Limb (tissue), 2 donors: Measurements from ENCODE around the gene DBP.
"Not testable (repeated sequence)": the region's sequence is repeated elsewhere in the genome, so short reads cannot be mapped to it uniquely, and the experiment has no call there.

ENCODE experiments used
- DNase-seq, 2 donors: peaks; one replicate each; pipeline ENCODE4 v3.0.0-alpha.2; 2016; ENCODE audit errors: extremely low spot score in 2 of 2

Gene DBP, protein sequence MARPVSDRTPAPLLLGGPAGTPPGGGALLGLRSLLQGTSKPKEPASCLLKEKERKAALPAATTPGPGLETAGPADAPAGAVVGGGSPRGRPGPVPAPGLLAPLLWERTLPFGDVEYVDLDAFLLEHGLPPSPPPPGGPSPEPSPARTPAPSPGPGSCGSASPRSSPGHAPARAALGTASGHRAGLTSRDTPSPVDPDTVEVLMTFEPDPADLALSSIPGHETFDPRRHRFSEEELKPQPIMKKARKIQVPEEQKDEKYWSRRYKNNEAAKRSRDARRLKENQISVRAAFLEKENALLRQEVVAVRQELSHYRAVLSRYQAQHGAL

DNA sequence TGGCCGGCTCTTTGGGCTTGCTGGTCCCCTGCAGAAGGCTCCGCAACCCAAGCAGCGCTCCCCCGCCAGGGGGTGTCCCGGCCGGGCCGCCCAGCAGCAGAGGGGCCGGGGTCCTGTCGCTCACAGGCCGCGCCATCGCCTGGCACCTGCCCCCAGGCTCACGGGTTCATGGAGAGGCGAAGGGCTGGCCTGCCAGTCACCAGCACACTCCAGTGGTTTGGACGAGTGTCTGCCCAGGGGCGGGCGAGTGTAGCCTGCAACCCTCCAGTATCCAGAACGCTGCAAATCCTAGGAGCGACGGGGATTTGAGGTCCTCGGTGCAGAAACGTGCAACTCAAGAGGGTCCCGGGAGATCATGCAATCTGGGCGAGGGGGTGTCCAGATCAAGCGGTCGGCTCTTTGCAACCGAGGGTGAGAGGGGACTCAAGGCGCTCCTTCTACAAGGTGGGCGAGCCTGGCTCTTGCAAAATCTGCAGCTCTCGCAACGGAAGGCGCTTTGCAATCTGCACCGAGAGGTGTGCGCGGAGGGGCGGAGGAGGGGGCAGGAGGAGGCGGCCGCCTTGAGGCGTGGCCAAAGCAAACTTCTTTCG is at the start of gene DBP:
TSS of gene DBP (minus strand) at position 521 of the 590 bp plus-strand sequence. CDS start at position 136, 385 bp downstream.
- no peak for DNase-seq

DNA sequence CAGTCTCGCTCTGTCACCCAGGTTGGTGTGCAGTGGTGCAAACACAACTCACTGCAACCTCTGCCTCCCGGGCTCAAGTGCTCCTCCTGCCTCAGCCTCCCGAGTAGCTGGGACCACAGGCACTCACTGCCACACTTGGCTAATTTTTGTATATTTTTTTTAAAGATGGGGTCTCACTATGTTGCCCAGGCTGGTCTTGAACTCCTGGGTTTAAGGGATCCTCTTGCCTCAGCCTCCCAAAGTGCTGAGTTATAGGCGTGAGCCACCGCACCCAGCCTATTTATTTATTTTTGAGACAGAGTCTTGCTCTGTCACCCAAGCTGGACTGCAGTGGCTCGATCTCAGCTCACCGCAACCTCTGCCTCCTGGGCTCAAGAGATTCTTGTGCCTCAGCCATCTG is 49.5 kb upstream of the DBP start:
- not testable (repeated sequence) for DNase-seq

DNA sequence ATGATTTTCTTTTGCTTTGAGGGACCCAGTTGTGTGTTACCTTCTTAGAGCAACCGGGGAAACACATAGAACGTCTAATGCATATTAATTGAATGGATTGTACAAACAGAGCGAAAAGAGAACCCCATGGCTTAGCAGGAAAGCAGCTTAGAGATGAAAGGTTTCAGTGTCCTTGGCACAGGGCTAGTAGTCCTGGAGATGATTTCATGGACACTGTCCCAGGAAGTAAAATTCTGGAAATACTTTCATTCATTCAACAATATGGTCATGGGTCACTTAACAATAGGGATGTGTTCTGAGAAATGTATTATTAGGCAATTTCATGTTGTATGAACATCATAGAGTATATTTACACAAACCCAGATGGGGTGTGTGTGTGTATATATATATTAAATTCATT is 48.9 kb upstream of the DBP start:
- no peak for DNase-seq

DNA sequence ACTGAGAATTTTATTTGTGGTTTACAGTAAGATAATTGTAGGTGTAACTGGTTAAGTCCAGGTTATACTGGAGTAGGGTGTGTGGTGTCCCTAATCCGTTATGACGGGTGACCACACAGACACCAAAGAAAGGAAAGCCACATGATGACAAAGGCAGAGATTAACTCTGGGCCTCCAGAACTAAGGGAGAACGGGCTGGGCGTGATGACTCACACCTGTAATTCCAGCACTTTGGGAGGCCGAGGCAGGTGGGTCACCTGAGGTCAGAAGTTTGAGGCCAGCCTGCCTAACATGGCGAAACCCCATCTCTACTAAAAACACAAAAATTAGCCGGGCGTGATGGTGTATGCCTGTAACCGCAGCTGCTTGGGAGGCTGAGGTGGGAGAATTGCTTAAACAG is 48.4 kb upstream of the DBP start:
- no peak for DNase-seq

DNA sequence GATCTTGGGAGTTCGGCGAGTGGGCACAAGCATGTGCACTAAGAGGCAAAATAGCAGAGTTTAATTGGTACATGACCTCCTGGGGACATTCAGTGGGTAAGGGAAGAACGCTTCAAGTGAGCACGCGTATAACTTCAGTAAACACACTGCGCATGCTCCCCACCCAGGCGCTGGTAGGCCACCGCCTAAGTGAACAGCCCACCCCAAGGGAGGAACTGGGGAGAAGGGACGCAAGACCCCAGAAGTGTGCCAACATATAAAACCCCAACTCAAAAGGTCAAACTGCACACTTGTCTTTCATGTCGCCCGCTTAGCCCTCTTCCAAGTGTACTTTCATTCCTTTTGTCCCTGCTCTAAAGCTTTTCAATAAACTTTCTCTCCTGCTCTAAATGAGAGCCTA is 46.2 kb upstream of the DBP start:
- DNase-seq: peak; percentile 61 to 73

DNA sequence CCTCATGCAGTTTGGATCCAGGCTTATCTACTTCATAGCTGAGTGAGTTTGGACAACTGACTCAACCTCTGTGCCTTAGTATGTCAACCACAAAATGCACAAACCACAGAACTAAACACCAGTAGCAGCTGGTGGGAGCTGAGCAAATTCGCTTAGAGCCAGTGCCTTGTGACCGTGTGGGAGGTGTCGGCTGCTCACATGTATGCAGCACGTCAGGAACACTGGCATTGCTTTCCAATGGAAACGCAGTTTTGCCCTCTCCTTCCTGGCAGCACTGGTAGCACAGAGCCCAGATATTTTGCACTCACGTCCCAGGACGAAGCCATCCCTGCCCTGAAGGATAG is 43.9 kb upstream of the DBP start:
- DNase-seq: no peak

DNA sequence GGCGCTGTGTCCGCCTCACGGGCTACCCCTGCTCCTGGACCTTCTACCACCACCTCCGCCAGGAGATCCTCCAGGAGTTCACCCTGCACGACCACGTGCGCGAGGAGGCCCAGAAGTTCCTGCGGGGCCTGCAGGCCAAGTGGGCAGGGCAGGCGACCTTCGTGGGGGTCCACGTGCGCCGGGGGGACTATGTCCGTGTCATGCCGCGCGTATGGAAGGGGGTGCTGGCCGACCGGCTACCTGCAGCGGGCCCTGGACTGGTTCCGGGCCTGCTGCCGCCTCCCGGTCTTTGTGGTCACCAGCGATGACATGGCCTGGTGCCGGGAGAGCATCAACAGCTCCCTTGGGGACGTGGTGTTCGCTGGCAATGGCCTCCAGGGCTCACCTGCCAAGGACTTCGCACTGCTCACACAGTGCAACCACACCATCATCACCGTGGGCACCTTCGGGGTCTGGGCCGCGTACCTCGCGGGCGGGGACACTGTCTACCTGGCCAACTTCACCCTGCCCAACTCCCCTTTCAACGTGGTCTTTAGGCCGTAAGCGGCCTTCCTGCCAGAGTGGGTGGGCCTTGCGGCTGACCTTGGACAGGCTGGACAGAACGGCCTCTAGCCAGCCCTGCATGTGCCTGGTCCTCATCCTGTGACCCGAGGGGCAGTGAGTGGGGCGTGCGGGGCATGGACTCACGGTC is 43.4 kb upstream of the DBP start:
- DNase-seq: no peak

DNA sequence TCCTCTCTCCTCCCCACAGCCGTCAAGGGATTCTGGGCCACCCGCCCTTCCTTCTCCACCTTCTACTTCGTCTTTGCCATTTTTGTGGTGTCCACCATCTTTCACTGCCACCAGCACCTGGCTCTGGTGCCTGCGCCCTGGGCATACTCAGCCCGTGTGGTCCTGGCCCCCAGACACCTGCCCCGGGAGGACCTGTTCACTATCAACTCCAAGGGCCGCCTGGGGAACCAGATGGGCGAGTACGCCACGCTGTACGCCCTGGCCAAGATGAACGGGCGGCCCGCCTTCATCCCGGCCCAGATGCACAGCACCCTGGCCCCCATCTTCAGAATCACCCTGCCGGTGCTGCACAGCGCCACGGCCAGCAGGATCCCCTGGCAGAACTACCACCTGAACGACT is 42.8 kb upstream of the DBP start:
- DNase-seq: not testable (repeated sequence)

DNA sequence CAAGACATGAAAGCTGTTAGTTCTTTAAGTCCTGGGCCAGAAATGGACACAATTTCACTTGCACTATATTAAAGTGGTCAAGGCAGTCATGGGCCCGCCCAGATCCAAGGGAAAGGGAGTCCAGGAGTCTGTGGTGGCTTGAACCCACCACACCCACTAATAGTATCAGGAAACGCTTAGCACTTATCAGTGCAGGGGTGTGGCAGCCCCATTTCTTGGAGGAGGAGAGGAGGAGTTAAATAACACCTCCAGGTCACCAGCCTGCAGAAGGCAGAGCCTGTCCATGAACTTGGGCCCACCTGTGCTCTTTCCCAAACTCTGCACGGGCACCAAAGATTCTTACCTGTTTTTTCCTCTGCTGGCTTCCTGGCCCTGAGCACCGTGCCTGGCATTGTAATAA is 41.0 kb upstream of the DBP start:
- no peak for DNase-seq

DNA sequence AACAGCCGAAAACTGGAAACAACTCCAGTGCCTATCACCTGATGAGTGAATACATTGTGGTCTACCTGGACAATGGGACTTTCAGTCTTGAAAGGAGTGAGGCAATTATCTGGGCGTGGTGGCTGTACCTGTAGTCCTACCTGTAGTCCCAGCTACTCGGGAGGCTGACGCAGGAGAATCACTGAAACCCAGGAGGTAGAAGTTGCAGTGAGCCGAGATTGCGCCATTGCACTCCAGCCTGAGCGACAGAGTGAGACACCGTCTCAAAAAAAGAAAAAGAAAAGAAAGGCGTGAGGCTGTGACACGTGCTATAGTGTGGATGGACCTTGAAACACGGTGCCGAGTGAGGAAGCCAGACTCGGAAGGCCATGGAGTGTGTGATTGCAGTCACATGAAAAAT is 39.7 kb upstream of the DBP start:
- DNase-seq: no peak

DNA sequence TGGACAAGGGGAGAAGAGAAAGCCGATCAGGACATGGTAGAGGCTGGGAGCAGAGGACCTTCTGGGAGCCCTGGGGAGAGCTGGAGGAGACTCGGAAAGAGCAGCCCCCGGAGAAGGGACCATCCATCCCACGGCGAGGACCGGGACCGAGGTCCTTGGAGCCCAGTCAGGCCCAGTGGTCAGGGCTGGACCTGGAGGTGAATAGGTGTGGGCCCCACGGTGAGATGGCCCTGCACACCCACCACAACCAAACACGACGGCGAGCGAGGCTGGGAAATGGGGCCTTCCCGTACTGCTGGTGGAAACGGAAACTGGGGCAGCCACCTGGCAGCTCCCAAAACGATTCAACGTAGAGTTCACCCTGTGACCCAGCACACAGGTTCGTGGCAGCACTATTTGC is 39.3 kb upstream of the DBP start:
- no peak for DNase-seq

DNA sequence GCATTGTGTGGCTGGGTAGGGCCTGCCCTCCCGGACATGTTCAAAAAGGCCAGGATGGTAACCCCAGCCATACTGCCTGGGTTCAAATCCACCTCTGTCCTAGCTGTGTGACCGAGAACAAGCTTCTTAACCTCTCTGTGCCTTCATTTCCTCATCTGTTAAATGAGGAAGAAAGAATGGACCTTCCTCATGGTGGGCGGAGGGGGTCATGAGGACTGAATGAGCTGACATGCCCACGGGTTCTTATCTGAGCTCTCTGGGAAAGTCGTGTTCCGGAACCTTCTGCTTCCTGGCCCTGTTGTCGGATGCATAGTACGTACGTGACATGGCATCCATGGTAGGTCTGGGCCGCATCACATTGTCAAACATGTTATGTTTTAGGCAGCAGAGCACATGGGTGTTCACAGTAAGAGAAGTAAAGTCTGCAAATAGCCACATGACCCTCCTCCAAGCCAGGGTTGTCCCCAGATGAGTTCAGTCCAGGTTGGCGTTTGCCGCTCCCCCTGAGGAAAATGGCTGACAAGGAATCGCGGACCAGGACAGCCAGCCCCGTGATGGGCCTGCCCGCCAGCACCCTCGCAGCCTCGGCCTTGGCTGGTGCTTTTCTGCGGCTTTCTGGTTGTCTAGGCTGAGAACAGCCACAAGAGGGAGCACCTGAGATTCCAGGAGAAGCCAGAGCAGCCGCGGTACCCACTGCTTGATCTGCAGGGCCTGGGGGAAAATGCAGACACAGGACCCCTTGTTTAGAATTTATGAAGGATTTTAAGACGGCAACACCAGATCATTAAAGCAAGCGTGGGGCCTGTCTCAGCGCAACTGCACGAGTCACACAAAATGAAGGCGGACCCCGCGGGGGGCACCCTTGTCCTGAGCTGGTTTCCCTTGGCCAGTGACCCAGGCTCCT is 38.0 kb upstream of the DBP start:
- DNase-seq: peak; percentile 84 to 87

DNA sequence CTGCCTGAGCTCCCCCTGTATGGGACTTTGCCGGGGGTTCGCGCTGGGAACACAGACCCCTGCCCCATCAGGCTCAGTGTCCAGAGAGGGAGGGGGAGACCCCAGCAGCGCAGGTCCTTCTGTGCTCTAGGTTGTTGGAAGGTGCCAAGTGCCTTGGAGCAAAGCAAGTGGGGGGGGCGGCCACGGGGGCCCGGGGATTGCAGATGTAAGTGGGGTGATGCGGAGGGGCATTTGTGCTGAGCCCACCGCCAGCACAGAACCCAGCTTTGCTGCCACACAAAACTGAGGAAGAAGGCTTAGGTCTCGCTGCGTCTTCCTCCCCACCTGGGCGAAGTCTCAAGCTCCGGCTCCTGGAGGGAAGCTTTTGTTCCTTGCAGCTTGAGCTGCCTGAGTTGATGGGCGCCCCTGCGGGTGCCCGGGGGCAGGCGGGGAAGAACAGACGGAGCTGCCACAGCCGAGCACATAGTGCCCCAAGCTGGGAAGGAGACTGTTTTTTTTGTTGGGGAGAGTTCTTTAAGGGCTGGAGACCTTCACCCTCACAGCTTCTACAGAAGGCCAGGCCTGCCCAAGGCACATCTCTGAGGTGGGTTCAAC is 37.1 kb upstream of the DBP start:
- DNase-seq: no peak

DNA sequence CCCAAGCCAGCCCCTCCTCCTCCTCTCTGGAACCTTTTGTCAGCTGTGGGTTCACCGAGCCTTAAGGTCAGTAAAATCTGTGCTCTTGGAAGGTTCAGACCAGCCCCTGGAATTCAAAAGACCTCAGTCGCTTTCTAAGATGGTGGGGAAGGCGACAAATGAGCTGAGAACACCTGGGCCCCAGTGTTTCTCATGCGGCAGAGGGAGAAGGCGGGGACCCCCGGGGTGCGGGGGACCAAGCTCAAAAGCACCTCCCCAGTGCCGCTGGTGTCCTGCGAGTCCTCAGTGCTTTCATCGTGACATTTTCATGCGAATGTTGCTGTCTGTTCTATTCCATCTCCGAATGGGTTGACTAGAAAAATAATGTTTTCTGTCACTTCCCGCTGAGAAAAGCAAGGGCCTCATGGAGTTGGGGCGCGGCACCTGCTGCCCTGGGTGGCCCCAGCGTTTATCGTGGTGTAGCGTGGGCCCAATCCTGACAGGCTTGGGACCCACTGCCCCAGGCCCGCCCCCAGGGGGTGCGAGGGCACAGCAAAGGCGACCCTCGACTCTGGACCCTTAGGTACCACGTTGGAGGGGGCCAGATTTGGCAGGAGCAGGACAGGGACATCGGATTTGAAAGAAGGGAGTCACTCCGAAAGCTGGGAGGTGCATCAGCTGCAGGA is 36.4 kb upstream of the DBP start:
- no peak for DNase-seq

DNA sequence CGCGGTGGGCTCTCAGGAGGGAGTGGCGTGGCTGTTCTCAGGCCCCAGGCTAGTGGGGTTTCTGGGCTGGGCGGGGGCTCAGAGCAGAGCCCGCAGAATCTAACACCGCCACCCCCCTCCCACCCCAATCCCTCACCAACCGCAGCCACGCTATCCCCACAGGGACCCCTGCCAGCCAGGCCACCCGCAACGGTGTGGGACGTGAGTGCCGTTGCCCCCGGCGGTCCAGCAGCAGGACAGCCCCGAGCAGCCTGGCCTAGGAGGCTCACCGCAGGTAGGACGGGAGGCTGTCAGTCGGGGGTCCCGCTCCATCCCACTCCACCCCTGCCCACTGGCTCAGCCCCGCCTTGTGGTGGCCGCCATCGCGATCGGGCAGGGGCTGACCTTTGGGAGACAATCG is 35.8 kb upstream of the DBP start, which contains the start of gene NTN5:
TSS of gene NTN5 (minus strand) at position 24 of the 400 bp plus-strand sequence. CDS start 2,031 bp downstream, outside the sequence.
- no peak for DNase-seq

DNA sequence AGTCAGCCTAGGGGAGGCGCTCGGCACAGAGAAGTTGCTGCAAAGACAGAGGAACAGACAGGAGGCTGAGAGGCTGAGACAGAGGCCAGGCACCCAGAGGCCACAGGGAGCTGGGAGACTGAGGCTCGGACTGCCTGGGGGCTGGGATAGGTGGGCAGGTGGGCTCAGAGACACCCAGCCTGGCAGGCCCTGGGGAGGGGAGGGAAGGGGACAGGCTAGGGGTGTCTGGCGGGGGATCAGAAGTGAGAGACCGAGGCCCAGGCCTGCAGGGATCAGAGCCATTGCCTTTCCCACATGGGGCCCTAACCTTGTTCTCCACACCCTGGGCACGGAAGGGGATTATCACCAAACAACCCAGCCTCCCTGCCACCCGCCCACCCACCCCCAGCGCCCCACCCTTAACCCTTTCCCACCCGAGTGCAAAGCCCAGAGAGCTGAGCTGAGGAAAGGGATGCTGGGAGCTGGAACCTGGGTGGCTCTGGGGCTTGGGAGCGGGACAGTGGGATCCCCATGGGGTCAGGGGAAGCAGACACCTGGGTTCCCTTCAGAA is 34.3 kb upstream of the DBP start:
- DNase-seq: no peak

DNA sequence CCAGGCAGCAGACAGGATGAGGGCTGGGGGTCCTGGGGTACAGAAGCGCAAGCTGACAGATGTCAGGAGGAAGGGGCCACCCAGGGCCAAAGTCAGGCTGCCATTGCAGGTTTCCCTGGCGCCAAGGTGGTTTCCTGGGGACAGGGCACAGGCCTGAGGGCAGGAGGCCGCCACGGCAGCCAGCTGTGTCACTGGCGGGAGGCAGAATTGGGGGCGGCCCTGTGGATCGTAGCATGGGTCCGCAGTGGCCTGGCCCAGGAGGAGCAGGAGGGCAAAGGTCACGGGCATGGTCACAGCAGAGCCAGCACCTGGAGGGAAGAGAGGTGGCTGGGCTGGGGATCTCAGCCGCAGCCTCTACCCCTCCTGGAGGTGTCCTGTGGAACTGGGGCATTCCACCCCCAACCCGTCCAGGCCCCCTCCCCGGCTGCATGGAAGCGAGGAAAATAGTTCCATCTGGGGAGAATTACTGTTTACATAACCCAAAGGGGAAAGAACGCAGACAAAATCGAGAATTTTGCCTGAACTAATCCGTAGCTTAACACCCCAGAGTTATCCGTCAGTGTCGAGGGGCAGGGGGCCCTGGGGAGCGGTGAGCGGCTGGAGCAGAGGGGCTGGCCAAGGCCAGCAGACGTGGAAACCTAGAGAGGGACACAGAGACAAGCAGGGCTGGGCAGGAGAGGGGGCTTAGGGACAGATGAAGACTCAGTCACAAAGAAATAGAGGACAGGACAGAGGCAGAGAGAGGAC is 33.7 kb upstream of the DBP start:
- DNase-seq: peak in 1 of 2 donors; percentile 13

DNA sequence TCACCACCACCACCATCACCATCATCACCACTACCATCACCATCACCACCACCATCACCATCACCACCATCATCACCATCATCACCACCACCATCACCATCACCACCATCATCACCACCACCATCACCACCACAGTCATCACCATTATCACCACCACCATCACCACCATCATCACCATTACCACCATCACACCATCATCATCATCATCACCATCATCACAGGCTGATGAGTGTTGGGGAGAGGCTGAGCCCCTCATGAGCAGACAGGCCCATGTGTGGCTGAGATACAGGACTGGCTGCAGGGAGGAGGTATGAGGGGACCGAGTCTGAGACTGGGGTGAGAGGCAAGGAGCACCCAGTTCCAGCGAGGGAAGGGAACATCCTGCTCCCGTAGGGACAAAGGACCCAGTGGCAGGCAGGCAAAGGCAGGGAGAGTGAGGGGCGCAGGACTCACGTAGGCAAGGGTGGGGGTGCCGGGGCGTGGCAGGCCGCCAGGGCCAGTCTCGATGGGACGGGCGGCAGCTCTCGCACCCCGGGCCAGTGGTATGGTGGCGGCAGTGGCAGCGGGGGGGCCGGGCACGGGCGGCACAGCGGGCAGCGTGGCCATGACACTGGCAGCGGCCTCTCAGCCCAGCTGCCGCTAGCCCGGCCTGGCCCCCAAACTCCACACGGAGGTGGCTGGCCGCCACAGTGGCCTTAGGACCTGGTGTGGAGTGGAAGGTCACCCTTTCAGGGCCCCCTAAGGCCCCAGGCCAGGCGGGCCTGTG is 32.9 kb upstream of the DBP start:
- no peak for DNase-seq

DNA sequence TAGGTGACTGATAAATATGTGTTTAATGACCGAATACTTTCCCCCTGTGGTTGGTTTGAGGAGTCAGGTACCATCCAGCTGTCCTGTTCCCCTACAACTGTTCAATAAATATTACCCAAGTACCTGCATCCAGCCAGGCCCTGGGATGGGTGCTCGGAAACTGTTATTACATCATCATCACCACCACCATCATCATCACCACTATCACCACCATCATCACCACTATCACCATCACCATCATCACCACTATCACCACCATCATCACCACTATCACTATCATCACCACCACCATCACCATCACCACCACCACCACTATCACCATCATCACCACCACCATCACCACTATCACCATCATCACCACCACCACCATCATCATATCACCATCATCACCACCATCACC is 31.6 kb upstream of the DBP start:
- no peak for DNase-seq
